ENCODE measurements around the gene SIRT1. TPM values are rescaled to one million over a fixed set of nuclear protein-coding genes. Genes with fewer than 3 reads are reported as not detected.

SIRT1 gene
- total and polyA plus RNA-seq, 2 of the 8 experiments (the other 6 are each of a cell fraction or from before 2014, with no cell fraction given) = 22.6 to 70.9 TPM

GRCh38 chr10:67924136-67924535 is 39.7 kb downstream of the SIRT1 start:
- Histone ChIP-seq H3K27ac (ENCODE audit: low read depth, low read length) (no peak overlapping the region), H3K9ac (replicated peaks in 1 of 4; ENCODE audit: extremely low read depth in 1 of 4, low read depth in 3 of 4, low read length in 3 of 4) (no peak overlapping the region), H3K23me2 (ENCODE audit: low read depth, low read length) (no peaks in the 10 kb centered on the region), H2AK5ac (ENCODE audit: low read depth, low read length) (no peak overlapping the region), H3K9me3 (ENCODE audit: insufficient read depth in 2 of 2, low read depth in 1 of 2, low read length in 1 of 2) (no peaks in the 10 kb centered on the region), H3K4ac (replicated peaks; ENCODE audit: insufficient read length, low read depth, low read length) (no peak overlapping the region), H3K4me1 (replicated peaks in 1 of 4; ENCODE audit: control insufficient read depth in 3 of 4, insufficient read depth in 4 of 4, low read length in 3 of 4) (no peaks in the 10 kb centered on the region), H3K18ac (ENCODE audit: extremely low read depth, low read length) (no peak overlapping the region), H3K14ac (ENCODE audit: insufficient read length) (no peak overlapping the region), H2BK5ac (ENCODE audit: low read depth, low read length) (no peak overlapping the region), H2BK12ac (ENCODE audit: low read depth, low read length) (no peak overlapping the region), H4K8ac (ENCODE audit: extremely low read depth, insufficient read depth, low read length) (no peak overlapping the region), H2BK120ac (replicated peaks; ENCODE audit: low read depth, low read length) (no peak overlapping the region), H3K79me1 (ENCODE audit: low read depth, low read length) (no peaks in the 10 kb centered on the region), H3K23ac (ENCODE audit: insufficient read length) (no peak overlapping the region), H3K79me2 (ENCODE audit: control insufficient read depth in 1 of 2, insufficient read depth in 2 of 2, low read length in 2 of 2) (no peaks in the 10 kb centered on the region), H3K36me3 (ENCODE audit: control insufficient read depth in 2 of 4, insufficient read depth in 4 of 4, low read length in 3 of 4) (peaks cover 0 to 7% (median 0%) of the 10 kb centered on the region in 4 experiments; a peak in 2 of 8 replicates), H3K4me2 (ENCODE audit: insufficient read depth in 1 of 2, low read depth in 2 of 2, low read length in 2 of 2) (no peak overlapping the region), H3K4me3 (ENCODE audit: extremely low read depth in 1 of 4, insufficient read depth in 2 of 4, low read depth in 3 of 4, low read length in 4 of 4) (no peak overlapping the region), H2BK20ac (ENCODE audit: low read length) (no peak overlapping the region), H4K5ac (ENCODE audit: insufficient read length, low read depth, low read length) (no peak overlapping the region), H3K27me3 (replicated peaks in 1 of 4; ENCODE audit: control insufficient read depth in 3 of 4, extremely low read depth in 1 of 4, insufficient read depth in 3 of 4, low read length in 3 of 4) (no peaks in the 10 kb centered on the region), H4K20me1 (replicated peaks in 1 of 2; ENCODE audit: control insufficient read depth in 1 of 2, insufficient read depth in 2 of 2, low read length in 2 of 2) (no peaks in the 10 kb centered on the region), H2BK15ac (ENCODE audit: low read length) (no peak overlapping the region), H4K91ac (replicated peaks; ENCODE audit: insufficient read length, low read length) (no peak overlapping the region), H2AFZ (ENCODE audit: low read length) (no peak overlapping the region), H3K56ac (replicated peaks; ENCODE audit: insufficient read length, low read depth, low read length) (no peak overlapping the region)
- ChIA-PET POLR2A (ENCODE audit: partially characterized antibody) (interaction anchor here (0.9 to 1.3 kb wide), 2 partner anchors 9 to 12 kb away, joined by 3 to 4 read pairs; no protein-coding TSS in a partner anchor), CTCF (ENCODE audit: partially characterized antibody) (interaction anchor here (1.8 kb wide), 1 partner anchor 287 kb away, joined by 4 read pairs; no protein-coding TSS in a partner anchor)
- WGBS, 2 experiments (ENCODE audit: extremely low coverage in 1 of 2, insufficient coverage in 1 of 2, insufficient read length in 1 of 2, insufficient replicate concordance in 2 of 2, low coverage in 1 of 2, low lambda C conversion rate in 2 of 2, missing lambda C conversion rate in 1 of 2) = 83% methylated on average over 3 of the region's 3 CpGs; no CpG with 5 or more reads in 1 of the 2 experiments
- TF ChIP-seq USF2 (IDR thresholded peaks at IDR 0.05; ENCODE audit: low read length) = no peak
- no peak for TF ChIP-seq YY1 (IDR thresholded peaks at IDR 0.05; ENCODE audit: low read depth, low read length)
- TF ChIP-seq RXRA (IDR thresholded peaks at IDR 0.05; ENCODE audit: insufficient read depth, low read depth, low read length) = no peak
- TF ChIP-seq FOSL1 (IDR thresholded peaks at IDR 0.05; ENCODE audit: insufficient read depth, low read depth, low read length) = no peak
- no peak for TF ChIP-seq MAFK (IDR thresholded peaks at IDR 0.05; ENCODE audit: low read depth, low read length)
- no peak for TF ChIP-seq EGR1 (IDR thresholded peaks at IDR 0.05; ENCODE audit: borderline replicate concordance, low read depth, low read length)
- no peak for TF ChIP-seq NRF1 (IDR thresholded peaks at IDR 0.05; ENCODE audit: low read depth, low read length)
- no peak for TF ChIP-seq ATF2 (IDR thresholded peaks at IDR 0.05; ENCODE audit: low read length)
- no peak for TF ChIP-seq BRCA1 (IDR thresholded peaks at IDR 0.05; ENCODE audit: low read depth, low read length)
- no peak for TF ChIP-seq HDAC6 (IDR thresholded peaks at IDR 0.05; ENCODE audit: low read depth, low read length)
- TF ChIP-seq CBX5 (IDR thresholded peaks at IDR 0.05; ENCODE audit: low read depth, low read length) = no peak
- no peak for DNase-seq (ENCODE audit: low read depth in 1 of 2, low spot score in 2 of 2)
- FAIRE-seq = no peak

Measured in H1 (cell line).